Spleen (tissue), 13 donors: Measurements from ENCODE around the gene PMM1. TPM values are rescaled to one million over a fixed set of nuclear protein-coding genes. Genes with fewer than 3 reads are reported as not detected.
"Not testable (repeated sequence)": the region's sequence is repeated elsewhere in the genome, so short reads cannot be mapped to it uniquely, and the experiment has no call there.

Source experiments
- DNase-seq: peaks from one replicate; pipeline ENCODE4 v3.0.0-alpha.2; 2020
- H3K27ac ChIP-seq, 8 donors: fragments of 200-600 bp; sonication (generic) in 7 of 8; 1 replicate in 4 of 8; 2 replicates in 4 of 8; pipeline versions ENCODE4 v1.5.0 to v1.8.0; 2016 to 2021; ENCODE audit warnings: inconsistent platforms in 4 of 8, mild to moderate bottlenecking in 4 of 8, moderate library complexity in 1 of 8
- H3K27me3 ChIP-seq, 7 donors: fragments of 200-600 bp; sonication (generic) in 6 of 7; replicated peaks in 1 of 7; 1 replicate in 4 of 7; 2 replicates in 3 of 7; pipeline versions ENCODE4 v1.5.0 to v1.8.0; 2016 to 2021; ENCODE audit warnings: inconsistent platforms in 3 of 7, mild to moderate bottlenecking in 1 of 7
- H3K36me3 ChIP-seq, 6 donors: fragments of 200-600 bp; sonication (generic) in 5 of 6; 1 replicate in 4 of 6; 2 replicates in 2 of 6; pipeline versions ENCODE4 v1.5.0 to v1.8.0; 2016 to 2021; ENCODE audit warnings: inconsistent platforms in 2 of 6
- H3K4me1 ChIP-seq, 6 donors: fragments of 200-600 bp; sonication (generic) in 5 of 6; 1 replicate in 3 of 6; 2 replicates in 3 of 6; pipeline versions ENCODE4 v1.5.0 to v1.8.0; 2016 to 2021; ENCODE audit warnings: inconsistent platforms in 3 of 6
- H3K4me3 ChIP-seq, 8 donors: fragments of 200-600 bp; sonication (generic) in 7 of 8; 1 replicate in 4 of 8; 2 replicates in 4 of 8; pipeline versions ENCODE4 v1.5.0 to v1.8.0; 2016 to 2021; ENCODE audit warnings: inconsistent platforms in 4 of 8, mild to moderate bottlenecking in 4 of 8, moderate library complexity in 2 of 8
- H3K9me3 ChIP-seq, 8 donors: fragments of 200-600 bp; sonication (generic) in 7 of 8; 1 replicate in 4 of 8; 2 replicates in 4 of 8; pipeline versions ENCODE4 v1.5.0 to v1.8.0; 2016 to 2021; ENCODE audit warnings: inconsistent platforms in 4 of 8
- CTCF ChIP-seq, 11 experiments: fragments of 200-600 bp in 7 of 11; fragments of 450-650 bp in 4 of 11; sonication (generic) in 4 of 11; IDR thresholded peaks in 8 of 11; conservative IDR thresholded peaks in 3 of 11; 1 replicate in 7 of 11; 2 replicates in 4 of 11; pipeline versions ENCODE4 v1.4.0 to v1.8.0; 2016 to 2021; ENCODE audit warnings: antibody characterized with exemption in 11 of 11, inconsistent platforms in 4 of 11, mild to moderate bottlenecking in 1 of 11
- POLR2A ChIP-seq, 3 donors: fragments of 450-650 bp; IDR thresholded peaks; one replicate each; pipeline ENCODE4 v1.5.1; 2017; ENCODE audit warnings: antibody characterized with exemption in 3 of 3, mild to moderate bottlenecking in 1 of 3
- POLR2AphosphoS5 ChIP-seq, 3 donors: sonication (generic); formaldehyde crosslinking; IDR thresholded peaks; one replicate each; pipeline ENCODE4 v1.5.1; 2017; ENCODE audit warnings: antibody characterized with exemption in 3 of 3
- WGBS, 5 donors: extraction: QIAGEN DNeasy Blood & Tissue Kit in 3 of 5; methylation state at CpG; one replicate each; pipeline versions ENCODE4 v1.1.5 to v1.1.7; 2013 to 2018; 5-methylcytosine and 5-hydroxymethylcytosine counted together
- intact Hi-C: fragments of 100-400 bp; cut with DNase I; formaldehyde crosslinking; loops from one replicate; pipeline ENCODE4 v1.15.0; 2023; ENCODE audit warnings: low total_unique reads
- long read RNA-seq, 2 donors: transcript quantifications; one replicate each; lab custom pipeline, GENCODE V29; 2026
- polyA plus RNA-seq, 3 donors: library from polyadenylated mRNA; stranded (reverse); fragments of 200-250 nt; gene quantifications; one replicate each; pipeline ENCODE4 v1.2.1, GENCODE V29; 2013
- total RNA-seq, 7 donors: library from RNA; depleted of rRNA in 3 of 7; stranded (reverse); fragments of >200 nt in 3 of 7; fragmentation: NEBNext Ultra II Directional in 4 of 7; extraction: Animal tissue kit (Norgen Biotek cat#: 25700) in 4 of 7; gene quantifications; one replicate each; pipeline versions ENCODE4 v1.1.0 to v1.2.1, GENCODE V29; 2016 to 2021
- donor health status: healthy with polysubstance abuse.
- donor health status: DM: no; HTN: no; CAD: no; lungs with moderate emphysema.
- donor health status: DM: no; HTN: no; CAD: no.
- donor health status: Bipolar disorder and iron deficiency.
- donor health status: healthy.
- donor health status: DM: no; HTN: no; CAD: no.
- donor health status: DM: yes; HTN: yes; CAD: no.

PMM1 gene
- total RNA-seq (10 to 100 TPM; 15.1 to 25.0 (median 15.9) TPM), polyA plus RNA-seq (10 to 100 TPM; 18.9 to 20.2 (median 20.2) TPM)
- long read RNA-seq, donor 1, transcript PMM1-201 (8 exons, 1,298 nt), result major isoform, 29 of 47 reads
- long read RNA-seq, donor 1, partial matches to known transcripts, result 15 of 47 reads
- long read RNA-seq, donor 1, other reads (novel, unspliced or antisense), result 0 of 47 reads
- long read RNA-seq, donor 2, transcript PMM1-201 (8 exons, 1,298 nt), result major isoform, 7 of 10 reads
- long read RNA-seq, donor 2, partial matches to known transcripts, result 0 of 10 reads
- long read RNA-seq, donor 2, other reads (novel, unspliced or antisense), result 0 of 10 reads

- DNase-seq, result peak; percentile 100
- H3K27ac ChIP-seq, result peak within 1 kb of the TSS; percentile 51 to 86 (median 78)
- no peaks in the 10 kb centered on the region for H3K27me3 ChIP-seq
- H3K4me1 ChIP-seq, result peaks cover 10 to 32% (median 20%) of the 10 kb centered on the region in 6 donors
- H3K36me3 ChIP-seq, result peaks cover 0 to 12% (median 4%) of the 10 kb centered on the region in 6 donors
- peak; percentile 7 to 84 (median 68) for TF ChIP-seq POLR2A (IDR thresholded peaks at IDR 0.05)
- TF ChIP-seq POLR2AphosphoS5 (IDR thresholded peaks at IDR 0.05), result peak; percentile 96 to 97 (median 97)
- TF ChIP-seq CTCF (IDR thresholded peaks at IDR 0.05 in 8 of 11, conservative IDR thresholded peaks at IDR 0.05 in 3 of 11), result no peak
- intact Hi-C loops, result no loop called here
- no peaks in the 10 kb centered on the region for H3K9me3 ChIP-seq
- H3K4me3 ChIP-seq, result peak within 1 kb of the TSS; percentile 53 to 96 (median 78)
- WGBS, 5 donors, result 0 to 2% (median 1%) methylated on average over 33 to 61 of the region's 61 CpGs
Observed at GRCh38 chr22:41589391-41590241, at the start of gene PMM1. Gene PMM1 (minus strand): TSS chr22:41589840. CDS start chr22:41589805, 35 bp downstream.

- 92 to 96% (median 94%) methylated on average over 4 to 5 of the region's 5 CpGs for WGBS, 5 donors
- Histone ChIP-seq H3K27me3 (no peaks in the 10 kb centered on the region), H3K4me1 (no peaks in the 10 kb centered on the region), H3K27ac (no peak overlapping the region), H3K36me3 (peaks cover 5 to 100% (median 92%) of the 10 kb centered on the region in 6 donors), H3K4me3 (no peak overlapping the region), H3K9me3 (no peaks in the 10 kb centered on the region)
- intact Hi-C loops, result no loop called here
- TF ChIP-seq POLR2AphosphoS5 (IDR thresholded peaks at IDR 0.05) (no peak), POLR2A (IDR thresholded peaks at IDR 0.05) (no peak), CTCF (IDR thresholded peaks at IDR 0.05 in 8 of 11, conservative IDR thresholded peaks at IDR 0.05 in 3 of 11) (no peak)
- DNase-seq, result no peak
Observed at GRCh38 chr22:41638748-41639147, 49.1 kb upstream of the PMM1 start.

- WGBS, 5 donors, result 87 to 96% (median 93%) methylated on average over 5 of the region's 5 CpGs
- peaks cover 5 to 100% (median 91%) of the 10 kb centered on the region in 6 donors for H3K36me3 ChIP-seq
- DNase-seq, result no peak
- H3K9me3 ChIP-seq, result no peaks in the 10 kb centered on the region
- no peaks in the 10 kb centered on the region for H3K4me1 ChIP-seq
- TF ChIP-seq POLR2A (IDR thresholded peaks at IDR 0.05) (no peak), CTCF (IDR thresholded peaks at IDR 0.05 in 8 of 11, conservative IDR thresholded peaks at IDR 0.05 in 3 of 11) (no peak), POLR2AphosphoS5 (IDR thresholded peaks at IDR 0.05) (no peak)
- H3K27ac ChIP-seq, result no peak overlapping the region
- no peaks in the 10 kb centered on the region for H3K27me3 ChIP-seq
- intact Hi-C loops, result no loop called here
- no peak overlapping the region for H3K4me3 ChIP-seq
Observed at GRCh38 chr22:41638124-41638523, 48.5 kb upstream of the PMM1 start.

GRCh38 chr22:41637623-41638022 is 48.0 kb upstream of the PMM1 start:
- intact Hi-C loops, H3K27me3 ChIP-seq, H3K27ac ChIP-seq, H3K4me1 ChIP-seq, H3K4me3 ChIP-seq, H3K9me3 ChIP-seq: not testable (repeated sequence)
- 96 to 99% (median 97%) methylated on average over 8 of the region's 8 CpGs for WGBS, 5 donors
- peak in 1 of 3 donors; percentile 20 for TF ChIP-seq POLR2AphosphoS5 (IDR thresholded peaks at IDR 0.05)
- DNase-seq, result peak; percentile 54
- peaks cover 5 to 100% (median 90%) of the 10 kb centered on the region in 6 donors for H3K36me3 ChIP-seq
